MM.1S (cell line): ENCODE results near the gene SLC46A2.

Experiments used
- DNase-seq: peaks from one replicate; pipeline ENCODE4 v3.0.0-alpha.2; 2015
- H2AFZ ChIP-seq: fragments of 300-600 bp; sonication (generic); 2 replicates; pipeline ENCODE4 v1.6.0; 2016; ENCODE audit warnings: antibody characterized with exemption, low read length
- H3F3A ChIP-seq: fragments of 300-600 bp; sonication (generic); 2 replicates; pipeline ENCODE4 v1.6.1; 2016; ENCODE audit warnings: mild to moderate bottlenecking, antibody characterized with exemption, low read length, moderate library complexity, mixed read lengths; ENCODE audit not compliant: insufficient read depth
- H3K27ac ChIP-seq: fragments of 300-600 bp; sonication (generic); 2 replicates; pipeline ENCODE4 v1.5.1; 2016; ENCODE audit warnings: mild to moderate bottlenecking, low read length
- H3K27me3 ChIP-seq: fragments of 300-600 bp; sonication (generic); replicated peaks from 2 replicates; pipeline ENCODE4 v1.6.0; 2016; ENCODE audit warnings: low read length; ENCODE audit not compliant: insufficient read depth
- H3K36me3 ChIP-seq: fragments of 300-600 bp; sonication (generic); replicated peaks from 2 replicates; pipeline ENCODE4 v1.6.1; 2016; ENCODE audit warnings: mild to moderate bottlenecking, low read length, mixed read lengths; ENCODE audit not compliant: insufficient read depth
- H3K4me1 ChIP-seq: fragments of 300-600 bp; sonication (generic); 2 replicates; pipeline ENCODE4 v1.6.1; 2016; ENCODE audit warnings: low read length, mixed read lengths
- H3K4me2 ChIP-seq: fragments of 300-600 bp; sonication (generic); 2 replicates; pipeline ENCODE4 v1.6.0; 2016; ENCODE audit warnings: low read depth, low read length
- H3K4me3 ChIP-seq: fragments of 300-600 bp; sonication (generic); 2 replicates; pipeline ENCODE4 v1.5.1; 2016; ENCODE audit warnings: low read length, mixed read lengths
- H3K79me2 ChIP-seq: fragments of 300-600 bp; sonication (generic); 2 replicates; pipeline ENCODE4 v1.6.1; 2016; ENCODE audit warnings: mixed run types, low read length, mixed read lengths
- H3K9ac ChIP-seq: fragments of 300-600 bp; sonication (generic); 2 replicates; pipeline ENCODE4 v1.6.1; 2016; ENCODE audit warnings: low read length, mixed read lengths
- H3K9me2 ChIP-seq: fragments of 300-600 bp; sonication (generic); replicated peaks from 2 replicates; pipeline ENCODE4 v1.6.1; 2016; ENCODE audit warnings: mild to moderate bottlenecking, low read length, mixed read lengths; ENCODE audit not compliant: insufficient read depth
- H3K9me3 ChIP-seq: fragments of 300-600 bp; sonication (generic); replicated peaks from 2 replicates; pipeline ENCODE4 v1.6.1; 2016; ENCODE audit warnings: mild to moderate bottlenecking, low read length, mixed read lengths; ENCODE audit not compliant: insufficient read depth
- H4K20me1 ChIP-seq: fragments of 300-600 bp; sonication (generic); 2 replicates; pipeline ENCODE4 v1.6.1; 2016; ENCODE audit warnings: mild to moderate bottlenecking, low read length, moderate library complexity, mixed read lengths; ENCODE audit not compliant: insufficient read depth
- EZH2 ChIP-seq: fragments of 300-600 bp; sonication (generic); optimal IDR thresholded peaks from 2 replicates; pipeline ENCODE3; 2017; ENCODE audit warnings: low read depth, mild to moderate bottlenecking, antibody characterized with exemption, low read length, mixed read lengths
- EZH2phosphoT487 ChIP-seq: fragments of 300-600 bp; sonication (generic); IDR thresholded peaks from 2 replicates; pipeline ENCODE4 v1.6.1; 2018; ENCODE audit warnings: antibody characterized with exemption, low read length
- TF ChIP-seq, protein P1 (sequence below): fragments of 300-600 bp; sonication (generic); IDR thresholded peaks from 2 replicates; pipeline ENCODE4 v1.5.1; 2016; ENCODE audit warnings: antibody characterized with exemption, low read length, mixed read lengths

SLC46A2 gene

DNA sequence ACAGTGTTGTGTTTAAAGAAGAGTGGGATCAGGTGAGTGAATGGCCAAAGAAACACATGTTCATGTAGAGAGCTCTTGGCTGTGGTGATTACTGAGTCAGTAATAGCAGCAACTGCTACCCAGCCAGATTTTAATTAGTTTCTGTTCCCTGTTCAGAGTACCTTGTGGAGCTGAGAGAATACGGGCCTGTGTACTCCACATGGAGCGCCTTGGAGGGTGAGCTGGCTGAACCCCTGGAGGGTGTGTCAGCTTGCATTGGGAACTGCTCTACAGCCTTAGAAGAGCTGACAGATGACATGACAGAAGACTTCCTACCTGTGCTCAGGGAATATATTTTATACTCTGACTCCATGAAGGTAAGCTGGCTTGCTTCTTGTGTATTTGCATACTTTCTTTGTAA, 52.3 kb downstream of the SLC46A2 start:
- H3K4me2 ChIP-seq, result no peak overlapping the region
- no peaks in the 10 kb centered on the region for H3K27me3 ChIP-seq
- no peak overlapping the region for H3K27ac ChIP-seq
- no peak overlapping the region for H2AFZ ChIP-seq
- no peak for DNase-seq
- no peaks in the 10 kb centered on the region for H3K79me2 ChIP-seq
- H3K4me1 ChIP-seq, result no peaks in the 10 kb centered on the region
- no peak overlapping the region for H3K9ac ChIP-seq
- no peaks in the 10 kb centered on the region for H4K20me1 ChIP-seq
- H3K9me2 ChIP-seq, result no peaks in the 10 kb centered on the region
- H3K36me3 ChIP-seq, result no peaks in the 10 kb centered on the region
- H3F3A ChIP-seq, result no peaks in the 10 kb centered on the region
- H3K9me3 ChIP-seq, result no peaks in the 10 kb centered on the region
- no peak for TF ChIP-seq EZH2phosphoT487
- TF ChIP-seq, protein P1, sequence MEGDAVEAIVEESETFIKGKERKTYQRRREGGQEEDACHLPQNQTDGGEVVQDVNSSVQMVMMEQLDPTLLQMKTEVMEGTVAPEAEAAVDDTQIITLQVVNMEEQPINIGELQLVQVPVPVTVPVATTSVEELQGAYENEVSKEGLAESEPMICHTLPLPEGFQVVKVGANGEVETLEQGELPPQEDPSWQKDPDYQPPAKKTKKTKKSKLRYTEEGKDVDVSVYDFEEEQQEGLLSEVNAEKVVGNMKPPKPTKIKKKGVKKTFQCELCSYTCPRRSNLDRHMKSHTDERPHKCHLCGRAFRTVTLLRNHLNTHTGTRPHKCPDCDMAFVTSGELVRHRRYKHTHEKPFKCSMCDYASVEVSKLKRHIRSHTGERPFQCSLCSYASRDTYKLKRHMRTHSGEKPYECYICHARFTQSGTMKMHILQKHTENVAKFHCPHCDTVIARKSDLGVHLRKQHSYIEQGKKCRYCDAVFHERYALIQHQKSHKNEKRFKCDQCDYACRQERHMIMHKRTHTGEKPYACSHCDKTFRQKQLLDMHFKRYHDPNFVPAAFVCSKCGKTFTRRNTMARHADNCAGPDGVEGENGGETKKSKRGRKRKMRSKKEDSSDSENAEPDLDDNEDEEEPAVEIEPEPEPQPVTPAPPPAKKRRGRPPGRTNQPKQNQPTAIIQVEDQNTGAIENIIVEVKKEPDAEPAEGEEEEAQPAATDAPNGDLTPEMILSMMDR, result no peak
- TF ChIP-seq EZH2, result no peak
- H3K4me3 ChIP-seq, result no peak overlapping the region

DNA sequence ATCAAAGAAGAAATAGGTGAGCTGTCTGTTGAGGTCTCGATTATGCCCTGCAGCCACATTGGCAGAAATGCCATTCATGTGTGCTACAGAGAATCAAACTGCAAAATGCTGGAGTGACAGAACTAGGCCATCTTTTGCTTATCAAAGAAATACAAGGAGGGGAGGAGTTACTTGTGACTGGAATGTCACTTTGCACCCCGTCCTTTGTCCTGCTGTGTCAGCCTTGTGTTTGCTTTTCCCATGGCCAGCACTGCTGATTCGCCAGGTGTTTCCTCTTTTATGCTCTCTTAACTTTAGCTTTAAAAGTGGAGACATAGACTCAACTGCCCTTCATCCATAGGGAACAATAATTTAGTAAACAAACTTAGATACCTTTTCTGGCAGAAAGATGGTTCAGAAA, 54.3 kb downstream of the SLC46A2 start:
- DNase-seq, result no peak
- H3K4me2 ChIP-seq, result no peak overlapping the region

GRCh38 chr9:112833081-112833480, 57.6 kb downstream of the SLC46A2 start:
- H3K36me3 ChIP-seq, result no peaks in the 10 kb centered on the region
- no peaks in the 10 kb centered on the region for H4K20me1 ChIP-seq
- H3K4me2 ChIP-seq, result no peak overlapping the region
- H2AFZ ChIP-seq, result no peak overlapping the region
- no peaks in the 10 kb centered on the region for H3K9me2 ChIP-seq
- no peaks in the 10 kb centered on the region for H3F3A ChIP-seq
- H3K79me2 ChIP-seq, result no peaks in the 10 kb centered on the region
- DNase-seq, result no peak
- no peak overlapping the region for H3K27ac ChIP-seq
- H3K9ac ChIP-seq, result no peak overlapping the region
- no peak overlapping the region for H3K4me3 ChIP-seq
- H3K9me3 ChIP-seq, result no peaks in the 10 kb centered on the region
- no peaks in the 10 kb centered on the region for H3K27me3 ChIP-seq
- TF ChIP-seq EZH2 (no peak), EZH2phosphoT487 (no peak)
- TF ChIP-seq, protein P1, result no peak
- H3K4me1 ChIP-seq, result no peaks in the 10 kb centered on the region

More for the DNA sequence above, 54.3 kb downstream of the SLC46A2 start:
- H3K9me3 ChIP-seq, result no peaks in the 10 kb centered on the region
- no peaks in the 10 kb centered on the region for H3K9me2 ChIP-seq
- H3K36me3 ChIP-seq, result no peaks in the 10 kb centered on the region
- no peaks in the 10 kb centered on the region for H3K27me3 ChIP-seq
- no peaks in the 10 kb centered on the region for H4K20me1 ChIP-seq
- H3K27ac ChIP-seq, result no peak overlapping the region
- no peak overlapping the region for H3K4me3 ChIP-seq
- TF ChIP-seq EZH2 (no peak), EZH2phosphoT487 (no peak)
- no peaks in the 10 kb centered on the region for H3K4me1 ChIP-seq
- no peaks in the 10 kb centered on the region for H3K79me2 ChIP-seq
- H3K9ac ChIP-seq, result no peak overlapping the region
- H2AFZ ChIP-seq, result no peak overlapping the region
- H3F3A ChIP-seq, result no peaks in the 10 kb centered on the region

DNA sequence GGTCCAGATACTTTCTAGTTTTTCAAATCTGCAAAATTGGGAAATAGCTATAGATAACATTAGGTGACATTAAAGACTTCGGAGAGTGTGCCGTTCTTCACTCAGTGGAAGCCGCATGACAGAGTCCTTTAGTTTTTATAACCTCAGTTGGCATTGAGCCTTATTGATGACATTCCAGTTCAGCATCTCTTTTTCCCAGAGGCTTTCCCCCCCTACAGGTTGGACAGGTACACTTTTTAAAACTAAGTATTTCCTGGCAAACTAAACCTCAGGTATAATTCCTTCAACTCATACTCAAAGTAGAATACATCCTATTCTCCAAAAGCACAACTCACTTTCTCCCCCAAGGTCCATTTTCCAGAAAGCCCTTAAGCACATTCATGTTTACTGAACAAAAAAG, 58.7 kb downstream of the SLC46A2 start:
- H3K27me3 ChIP-seq, result no peaks in the 10 kb centered on the region

More for the DNA sequence above, 58.7 kb downstream of the SLC46A2 start:
- DNase-seq, result no peak
- Histone ChIP-seq H2AFZ (no peak overlapping the region), H3K4me2 (no peak overlapping the region), H4K20me1 (no peaks in the 10 kb centered on the region), H3K4me1 (no peaks in the 10 kb centered on the region), H3K79me2 (no peaks in the 10 kb centered on the region), H3F3A (no peaks in the 10 kb centered on the region), H3K4me3 (no peak overlapping the region), H3K9me3 (no peaks in the 10 kb centered on the region), H3K9me2 (no peaks in the 10 kb centered on the region), H3K36me3 (no peaks in the 10 kb centered on the region), H3K9ac (no peak overlapping the region), H3K27ac (no peak overlapping the region)
- TF ChIP-seq, protein P1, result no peak
- TF ChIP-seq EZH2, result no peak
- TF ChIP-seq EZH2phosphoT487, result no peak
